HG03558 (cell line): ENCODE results near the gene C3.
"Not testable (repeated sequence)": the region's sequence is repeated elsewhere in the genome, so short reads cannot be mapped to it uniquely, and the experiment has no call there.

ENCODE experiments used
- ATAC-seq: cut with Tn5 transposase; IDR thresholded peaks from one replicate; pipeline ENCODE4 v1.9.1; 2021; ENCODE audit warnings: moderate number of reproducible peaks; ENCODE audit not compliant: unreplicated experiment; ENCODE audit errors: extremely low read depth

C3 gene

GRCh38 chr19:6672693-6673290 lies 47.7 kb downstream of the C3 start:
- ATAC-seq = no peak

GRCh38 chr19:6671960-6672359 lies 48.5 kb downstream of the C3 start:
- ATAC-seq = no peak

GRCh38 chr19:6668691-6669090 lies 51.8 kb downstream of the C3 start:
- ATAC-seq = no peak

- ATAC-seq = no peak
Observed at GRCh38 chr19:6667114-6667627, 53.3 kb downstream of the C3 start.

- no peak for ATAC-seq
Observed at GRCh38 chr19:6664916-6665315, 55.5 kb downstream of the C3 start.

GRCh38 chr19:6663236-6664201 lies 56.9 kb downstream of the C3 start:
- no peak for ATAC-seq

- no peak for ATAC-seq
Observed at GRCh38 chr19:6662702-6663101, 57.7 kb downstream of the C3 start.

GRCh38 chr19:6661509-6662244 lies 58.8 kb downstream of the C3 start:
- not testable (repeated sequence) for ATAC-seq

- no peak for ATAC-seq
Observed at GRCh38 chr19:6660930-6661329, 59.5 kb downstream of the C3 start.

- not testable (repeated sequence) for ATAC-seq
Observed at GRCh38 chr19:6656390-6656789, 64.1 kb downstream of the C3 start.

- no peak for ATAC-seq
Observed at GRCh38 chr19:6654347-6655310, 65.8 kb downstream of the C3 start.

GRCh38 chr19:6652805-6653094 lies 67.7 kb downstream of the C3 start:
- no peak for ATAC-seq

GRCh38 chr19:6651965-6652804 lies 68.3 kb downstream of the C3 start:
- no peak for ATAC-seq

GRCh38 chr19:6649185-6649584 lies 71.3 kb downstream of the C3 start:
- no peak for ATAC-seq

- no peak for ATAC-seq
Observed at GRCh38 chr19:6648141-6648715, 72.2 kb downstream of the C3 start.

GRCh38 chr19:6644796-6645195 lies 75.7 kb downstream of the C3 start:
- no peak for ATAC-seq

GRCh38 chr19:6640333-6640732 lies 80.1 kb downstream of the C3 start:
- ATAC-seq = not testable (repeated sequence)

GRCh38 chr19:6639439-6639838 lies 81.0 kb downstream of the C3 start:
- ATAC-seq = no peak

GRCh38 chr19:6633456-6633813 lies 87.0 kb downstream of the C3 start:
- not testable (repeated sequence) for ATAC-seq
